ENCODE results near the gene EPS8.
"Not testable (repeated sequence)": the region's sequence is repeated elsewhere in the genome, so short reads cannot be mapped to it uniquely, and the experiment has no call there.

Gene EPS8

DNA sequence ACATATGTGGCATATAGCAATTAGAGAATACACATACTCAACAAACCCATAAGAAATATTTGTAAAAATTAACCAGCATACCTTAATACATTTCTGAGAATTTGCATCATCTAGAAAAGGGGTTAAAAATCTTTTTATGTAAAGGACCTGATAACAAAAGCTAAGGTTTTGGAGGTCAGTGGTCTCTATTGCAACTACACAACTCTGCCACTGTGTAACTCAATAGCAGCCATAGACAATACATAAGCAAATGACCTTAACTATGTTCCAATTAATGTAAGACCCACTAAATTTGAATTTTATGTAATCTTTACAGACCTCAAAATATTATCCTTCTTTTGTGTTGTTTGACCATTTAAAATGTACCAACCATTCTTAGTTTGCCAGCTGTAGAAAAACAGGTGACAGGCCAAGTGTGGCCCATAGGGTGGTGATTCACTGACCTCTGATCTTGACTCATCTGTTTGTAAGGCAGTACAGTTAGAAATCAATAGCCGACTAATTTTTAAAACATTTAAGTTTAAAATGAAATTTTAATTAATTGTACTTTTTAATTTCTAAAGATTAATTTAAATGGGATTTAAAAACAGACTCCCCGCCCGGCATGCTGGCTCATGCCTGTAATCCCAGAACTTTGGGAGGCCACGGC lies 7.4 kb upstream of the EPS8 start:
- no peak for DNase-seq

DNA sequence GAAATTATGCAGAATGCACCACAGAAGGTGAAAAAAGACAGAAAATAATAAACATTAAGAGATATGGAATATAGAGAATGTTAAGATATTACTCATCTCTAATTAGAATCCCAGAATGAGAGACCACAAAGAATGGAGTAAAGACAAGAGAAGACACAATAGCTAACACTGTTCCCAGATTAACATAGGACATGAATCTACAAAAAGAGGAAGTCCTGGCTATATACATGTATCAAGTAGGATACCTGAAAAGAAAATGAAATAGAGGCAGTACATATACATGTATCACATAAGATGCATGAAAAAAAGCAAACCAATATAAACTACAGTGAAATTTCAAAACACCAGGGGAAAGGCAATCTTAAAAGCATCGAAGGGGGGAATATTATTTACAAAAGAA lies 5.6 kb upstream of the EPS8 start:
- DNase-seq, result no peak

DNA sequence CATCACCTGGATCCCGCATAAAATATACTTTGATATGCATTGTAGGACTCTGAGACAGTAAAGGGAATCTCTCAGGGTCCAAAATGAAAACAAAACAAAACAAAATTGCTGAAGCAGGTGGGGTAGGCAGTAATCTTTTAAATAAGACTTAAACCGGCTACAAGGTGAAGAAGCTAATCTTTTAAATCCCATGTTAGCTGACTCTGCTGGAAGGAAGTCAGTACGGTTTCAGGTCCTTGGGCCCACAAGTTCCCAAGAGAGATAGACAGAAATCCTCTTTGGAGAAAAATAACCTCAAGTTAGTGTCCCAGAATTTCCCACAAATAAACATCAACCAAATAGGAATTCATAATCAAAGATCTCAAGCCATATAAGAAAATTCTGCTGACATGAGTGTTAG lies 5.0 kb upstream of the EPS8 start:
- DNase-seq, result no peak

DNA sequence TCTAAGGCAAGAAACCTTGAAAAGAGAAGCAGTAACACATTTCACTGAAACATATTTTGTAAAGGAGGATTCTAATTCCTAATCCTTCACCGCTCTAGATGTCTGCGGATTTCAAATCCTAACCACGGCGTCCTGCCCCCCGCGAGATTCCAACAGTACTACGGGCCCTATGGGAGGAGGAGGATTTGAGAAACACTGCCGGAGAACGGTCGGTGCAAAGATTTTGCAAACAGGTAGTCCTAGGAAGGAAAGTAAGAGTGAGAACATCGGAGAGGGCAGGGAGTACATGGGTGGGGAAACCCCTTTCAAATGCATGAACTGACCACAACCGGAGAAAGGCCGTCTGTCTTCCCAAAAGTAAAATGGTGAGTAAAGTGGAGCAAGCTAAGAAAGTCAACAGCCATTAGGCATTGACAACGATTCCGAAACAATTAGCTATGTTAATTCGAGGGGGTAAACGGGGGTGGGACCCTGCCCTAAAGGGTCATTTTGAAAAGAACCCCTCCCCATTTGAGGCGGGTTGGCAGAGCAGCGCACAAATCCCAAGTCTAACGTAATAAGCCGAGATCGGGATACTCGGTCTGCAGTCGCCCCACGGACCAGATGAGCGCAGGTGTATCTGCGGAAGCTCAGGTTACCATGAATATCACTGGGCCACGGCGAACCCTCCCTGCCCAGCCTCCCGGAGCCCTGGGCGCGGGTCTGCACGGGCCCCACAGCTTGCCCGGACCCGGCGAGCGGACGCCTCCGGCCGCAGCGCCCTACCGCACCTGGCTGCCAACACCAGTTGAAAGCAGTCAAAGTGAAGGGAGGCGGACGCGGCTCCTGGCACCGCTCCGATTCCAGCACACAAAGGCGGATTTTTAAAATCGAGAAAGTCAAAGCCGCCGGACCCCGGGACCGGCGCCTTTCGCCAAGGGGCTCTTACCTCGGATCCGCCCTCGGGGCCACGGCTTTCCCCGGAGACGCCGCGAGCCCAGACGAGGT lies 662 bp downstream of the EPS8 start:
- DNase-seq, result peak; percentile 15

DNA sequence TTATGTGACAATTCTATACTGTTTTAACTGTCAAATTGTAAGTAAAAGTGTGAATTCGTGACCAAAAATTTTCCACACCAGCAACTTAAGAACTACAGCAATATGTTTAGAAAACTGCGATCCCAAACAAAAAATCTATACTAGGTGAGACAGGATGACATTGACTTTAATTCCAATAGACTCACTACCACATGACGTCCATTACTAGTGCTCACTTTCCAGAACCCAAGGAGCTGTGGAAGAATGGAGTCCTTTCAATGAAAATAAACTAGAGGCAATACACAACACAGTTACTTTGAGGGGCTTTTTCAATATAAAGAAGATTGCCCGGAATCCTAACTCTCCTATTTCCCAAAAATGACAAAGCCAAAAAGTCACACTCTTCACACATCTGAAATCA lies 1.4 kb downstream of the EPS8 start:
- no peak for DNase-seq

DNA sequence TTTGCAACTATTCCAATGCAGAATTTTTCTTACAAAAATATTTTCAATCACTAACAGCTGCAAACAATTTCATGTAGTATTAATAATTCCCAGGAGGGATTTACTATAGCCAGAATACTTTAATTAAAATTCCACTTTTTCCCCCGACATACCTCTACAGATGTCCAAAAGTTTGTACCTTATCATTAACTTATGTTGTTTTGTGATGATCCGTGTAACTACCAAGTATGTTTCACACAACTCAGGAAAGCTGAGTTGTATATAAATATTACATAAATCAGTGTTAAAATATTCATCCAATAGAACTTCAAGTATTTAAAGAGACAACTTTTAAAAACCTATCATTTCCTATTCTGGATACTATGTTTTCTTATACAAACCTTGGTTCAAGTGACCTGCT lies 2.4 kb downstream of the EPS8 start:
- no peak for DNase-seq

DNA sequence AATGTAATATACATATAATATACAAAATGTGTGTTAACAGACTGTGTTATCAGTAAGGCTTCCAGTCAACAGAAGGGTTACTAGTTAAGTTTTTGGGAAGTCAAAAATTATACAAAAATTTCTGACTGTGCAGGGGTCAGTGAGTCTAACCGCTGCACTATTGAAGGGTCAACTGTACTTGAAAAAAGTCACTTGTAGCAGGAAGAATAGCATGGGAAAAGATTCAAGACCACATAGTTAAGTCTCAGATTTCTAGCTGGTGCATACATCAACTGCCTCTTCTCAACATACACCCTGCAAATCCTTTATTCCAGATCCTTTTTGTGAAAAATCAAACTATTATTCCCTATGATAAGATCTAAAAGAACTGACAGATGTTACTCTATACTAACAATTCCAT lies 5.9 kb downstream of the EPS8 start:
- no peak for DNase-seq

DNA sequence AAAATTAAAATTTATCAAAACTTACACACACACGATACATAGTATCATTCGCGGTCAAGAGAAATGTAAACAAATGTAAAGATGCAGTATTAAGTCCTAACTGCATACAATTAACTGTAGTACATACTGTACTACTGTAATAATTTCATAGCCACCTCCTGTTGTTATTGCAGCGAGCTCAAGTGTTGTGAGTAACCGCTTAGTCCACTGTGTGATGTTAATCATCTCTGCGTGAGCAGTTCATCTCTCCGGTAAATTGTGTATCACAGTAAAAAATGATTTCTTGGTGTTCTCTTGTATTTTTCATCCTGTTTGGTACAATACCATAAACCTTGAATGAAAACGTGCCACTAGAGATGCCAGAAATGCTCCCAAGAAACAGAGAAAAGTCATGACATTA lies 6.5 kb downstream of the EPS8 start:
- no peak for DNase-seq

DNA sequence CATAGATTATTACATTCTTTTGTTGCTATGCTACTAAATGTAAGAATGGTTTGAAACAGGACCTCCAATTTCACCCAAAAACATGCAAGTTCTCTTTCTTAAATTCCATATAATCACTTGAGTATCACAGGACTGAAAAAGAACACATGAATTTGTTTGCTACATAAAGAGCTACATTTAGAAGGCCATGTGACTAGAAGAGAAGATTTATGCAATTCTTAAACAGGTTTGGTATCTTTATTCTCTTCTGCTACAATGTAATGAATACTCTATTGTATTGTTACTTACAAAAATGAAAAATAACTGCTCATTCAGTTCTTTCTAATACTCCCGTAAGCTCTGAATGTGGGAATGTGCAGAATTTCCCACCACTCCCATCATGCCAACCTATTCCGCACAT lies 9.3 kb downstream of the EPS8 start:
- DNase-seq, result no peak

DNA sequence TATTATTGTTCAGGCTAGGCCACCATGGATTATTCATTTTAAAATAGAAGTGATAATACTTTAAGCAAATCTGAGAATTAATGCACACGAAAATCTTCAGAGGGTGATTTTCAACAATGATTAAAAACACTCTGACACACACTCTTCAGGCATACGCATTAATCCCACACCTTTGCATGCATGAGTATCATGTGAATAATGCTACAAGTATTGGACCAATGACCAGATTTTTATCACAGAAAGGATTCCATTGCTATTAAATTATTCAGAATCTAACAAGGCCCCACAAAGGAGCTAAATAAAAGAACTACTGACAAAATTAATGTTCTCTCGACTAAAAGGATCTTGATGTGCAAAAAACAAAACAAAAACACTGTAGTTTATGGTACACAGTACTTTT lies 11.1 kb downstream of the EPS8 start:
- DNase-seq, result no peak

DNA sequence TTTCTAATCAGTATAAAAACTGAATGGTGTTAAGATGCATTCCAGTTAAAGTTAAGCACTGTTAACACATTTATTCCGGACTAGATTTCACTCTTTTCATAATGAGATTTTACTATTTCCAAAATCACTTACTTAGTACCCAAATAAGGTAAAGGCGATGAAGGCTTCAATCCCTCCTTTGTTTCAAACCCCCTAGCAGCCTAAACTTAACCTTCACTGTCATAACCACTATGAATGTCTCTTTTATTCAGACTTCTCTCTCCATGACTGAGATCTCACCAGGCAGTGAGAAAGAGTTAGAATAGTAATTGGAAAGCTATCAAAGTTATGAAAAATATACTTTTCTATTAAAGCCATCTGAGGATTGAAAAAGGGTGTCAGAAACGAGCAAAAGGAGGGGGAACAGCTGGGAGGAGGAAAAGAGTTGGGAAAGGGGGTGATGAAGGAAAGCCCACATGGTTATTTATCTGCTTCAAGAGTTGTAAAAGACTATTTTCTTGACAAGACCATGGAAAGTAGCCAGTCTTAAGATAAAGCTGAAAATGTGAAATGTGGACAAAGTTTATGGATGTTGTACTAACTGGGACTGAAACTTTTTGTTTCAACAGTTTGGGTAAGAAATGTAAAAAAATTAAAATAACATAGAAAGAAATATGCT lies 11.7 kb downstream of the EPS8 start:
- DNase-seq, result no peak

DNA sequence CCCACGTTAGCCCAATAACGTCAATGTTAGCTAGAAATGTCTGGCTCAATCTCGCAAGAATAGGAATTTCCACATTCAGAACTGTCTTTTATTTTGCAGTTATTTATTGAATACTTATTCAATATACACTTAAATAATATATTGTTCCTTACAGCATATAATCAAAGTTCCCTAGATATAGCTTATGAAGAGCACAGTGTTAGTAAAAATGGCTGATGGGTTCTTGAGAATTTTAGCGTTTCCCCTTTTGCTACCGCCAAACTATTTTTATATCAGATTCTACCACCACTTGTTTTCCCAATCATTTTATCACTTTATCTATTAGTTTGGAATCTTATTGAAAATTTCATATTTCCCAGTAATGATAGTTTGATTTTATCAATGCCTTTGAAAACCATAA lies 12.7 kb downstream of the EPS8 start:
- no peak for DNase-seq

DNA sequence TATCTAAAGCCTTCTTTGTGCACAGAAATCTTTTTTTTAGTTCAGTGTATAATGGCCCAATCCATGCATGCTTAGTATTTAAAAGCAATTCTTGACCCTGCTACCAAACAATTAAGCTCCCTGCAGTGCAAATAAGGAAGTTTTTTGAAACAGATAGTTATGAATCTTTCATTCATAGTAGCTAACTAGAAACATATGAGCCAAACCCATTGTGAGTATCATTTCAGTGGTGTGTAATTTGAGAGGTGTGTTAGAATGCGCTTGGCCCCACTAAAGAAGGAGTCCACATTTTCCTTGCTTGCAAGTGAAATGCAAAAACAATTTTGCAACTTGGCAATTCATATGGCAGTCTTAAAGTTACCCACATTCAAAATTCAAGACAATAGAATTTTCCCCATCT lies 14.4 kb downstream of the EPS8 start:
- no peak for DNase-seq

DNA sequence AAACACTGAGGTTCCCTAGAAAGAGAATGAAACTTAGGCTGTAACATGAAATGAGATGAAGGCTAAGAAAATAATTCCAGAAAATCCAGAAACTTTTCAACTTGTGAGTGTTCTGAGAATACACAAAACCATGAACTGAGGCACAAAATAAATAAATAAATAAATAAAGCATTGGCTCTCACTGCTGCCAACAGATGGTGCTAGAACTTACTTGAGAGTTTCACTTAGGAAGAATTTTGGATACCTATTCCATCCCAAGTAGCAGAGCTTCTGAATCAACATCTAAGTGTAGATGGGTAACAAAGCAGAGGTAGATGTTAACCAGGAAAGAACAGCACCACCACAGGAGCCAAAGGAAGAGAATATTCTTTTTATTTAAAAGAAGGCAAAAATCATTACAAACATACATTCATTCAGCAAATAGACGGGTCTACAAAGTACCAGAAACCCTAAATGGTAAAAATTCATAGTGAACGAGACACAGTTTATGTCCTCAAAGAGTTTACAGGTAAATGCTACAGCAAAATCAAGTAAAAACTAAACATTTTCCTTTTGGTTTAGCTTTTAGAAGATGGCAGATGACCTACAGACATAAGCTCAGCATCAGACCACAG lies 16.7 kb downstream of the EPS8 start:
- DNase-seq, result peak; percentile 16

DNA sequence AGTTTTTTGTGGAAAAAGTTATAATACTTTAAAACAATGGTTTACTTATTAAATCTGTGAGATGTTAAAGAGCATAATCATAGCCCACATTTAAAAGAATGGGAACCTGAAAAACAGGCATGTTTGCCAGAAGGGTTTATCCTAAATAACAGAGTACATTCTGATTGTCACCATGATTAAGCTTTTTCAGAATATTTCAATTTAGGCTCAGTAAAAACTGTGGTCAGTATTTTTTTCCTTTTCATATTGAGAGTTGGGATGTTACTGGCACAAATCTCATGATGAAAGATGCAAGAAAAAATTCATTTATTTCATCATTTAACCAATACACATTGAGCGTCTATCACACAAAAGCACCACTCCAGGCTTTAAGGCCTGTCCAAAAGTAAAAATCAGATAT lies 18.6 kb downstream of the EPS8 start:
- no peak for DNase-seq

DNA sequence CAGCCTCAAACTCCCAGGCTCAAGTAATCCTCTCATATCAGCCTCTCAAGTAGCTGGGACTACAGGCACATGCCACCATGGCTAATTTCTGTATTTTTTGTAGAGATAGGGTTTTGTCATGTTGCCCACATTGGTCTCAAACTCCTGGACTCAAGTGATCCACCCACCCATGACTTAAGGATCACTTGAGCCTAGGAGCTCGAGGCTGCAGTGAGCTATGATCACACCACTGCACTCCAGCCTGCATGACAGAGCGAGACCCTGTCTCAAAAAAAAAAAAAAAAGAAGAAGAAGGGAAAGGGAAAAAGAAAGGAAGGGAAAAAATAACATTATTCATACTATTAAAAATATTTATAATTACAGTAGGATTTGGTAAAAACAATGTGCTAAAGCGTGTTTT lies 19.2 kb downstream of the EPS8 start:
- no peak for DNase-seq

DNA sequence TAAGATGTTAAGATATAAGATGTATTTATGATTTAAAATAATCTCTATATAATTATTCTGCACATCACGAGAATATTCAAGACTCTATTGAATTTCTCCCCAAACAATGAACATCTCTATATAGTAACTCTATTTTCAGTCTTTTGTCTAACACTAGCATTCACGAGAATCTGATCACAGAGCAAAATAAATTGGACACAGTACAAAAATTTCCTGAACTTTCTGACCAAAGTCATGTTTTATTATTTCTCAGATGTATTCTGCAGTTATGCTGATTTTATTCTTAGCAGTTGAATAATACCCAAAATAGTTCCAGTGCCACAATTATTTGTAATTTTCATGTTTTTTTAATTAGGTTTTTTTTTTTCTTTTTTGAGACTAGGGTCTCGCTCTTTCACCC lies 19.6 kb downstream of the EPS8 start:
- no peak for DNase-seq

DNA sequence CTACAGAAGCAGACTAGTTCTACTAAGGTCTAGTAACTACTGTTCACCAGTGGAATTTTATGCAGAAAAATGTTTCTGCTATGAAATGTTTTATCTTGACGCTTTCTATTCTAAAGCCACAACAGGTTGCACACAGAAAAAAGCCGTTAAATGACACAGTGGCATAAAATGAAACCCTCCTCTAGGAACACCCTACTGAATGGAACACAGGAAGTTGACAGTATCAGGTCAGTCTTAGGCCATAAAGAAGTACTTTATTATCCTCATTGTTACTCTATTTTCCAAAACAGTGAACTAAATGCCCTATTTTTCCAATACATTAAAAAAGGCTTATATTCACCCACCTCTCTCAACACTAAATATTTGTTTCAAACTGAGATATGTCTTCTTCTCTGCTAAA lies 21.9 kb downstream of the EPS8 start:
- no peak for DNase-seq

DNA sequence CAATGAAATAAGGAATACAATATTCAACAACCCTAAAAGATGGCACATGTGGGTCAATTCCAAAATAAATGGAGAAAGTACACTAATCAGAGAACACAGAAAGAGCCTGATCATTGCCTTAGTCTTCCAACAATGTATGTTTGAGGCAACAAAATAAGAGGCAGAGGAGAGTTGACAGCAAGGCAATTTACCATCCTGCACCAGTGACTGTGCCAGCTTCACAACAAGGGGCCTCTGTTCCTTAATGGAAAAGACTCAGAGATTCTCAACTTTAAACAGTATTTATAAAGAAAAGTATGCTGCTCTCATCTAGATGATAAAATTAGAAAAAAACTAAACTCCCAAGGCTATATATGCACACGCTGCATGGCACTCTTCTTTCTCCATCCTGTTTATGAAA lies 25.9 kb downstream of the EPS8 start:
- no peak for DNase-seq

DNA sequence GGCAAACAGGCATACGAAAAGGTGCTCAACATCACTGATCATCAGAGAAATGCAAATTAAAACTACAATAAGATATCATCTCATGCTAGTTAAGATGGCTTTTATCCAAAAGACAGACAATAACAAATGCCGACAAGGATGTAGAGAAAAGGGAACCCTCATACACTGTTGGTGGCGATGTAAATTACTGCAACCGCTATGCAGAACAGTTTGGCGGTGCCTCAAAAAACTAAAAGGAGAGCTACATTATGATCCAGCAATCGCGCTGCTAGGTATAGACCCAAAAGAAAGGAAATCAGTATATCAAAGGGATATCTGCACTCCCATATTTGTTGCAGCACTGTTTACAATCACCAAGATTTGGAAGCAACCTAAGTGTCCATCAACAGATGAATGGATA lies 27.0 kb downstream of the EPS8 start:
- DNase-seq, result not testable (repeated sequence)

DNA sequence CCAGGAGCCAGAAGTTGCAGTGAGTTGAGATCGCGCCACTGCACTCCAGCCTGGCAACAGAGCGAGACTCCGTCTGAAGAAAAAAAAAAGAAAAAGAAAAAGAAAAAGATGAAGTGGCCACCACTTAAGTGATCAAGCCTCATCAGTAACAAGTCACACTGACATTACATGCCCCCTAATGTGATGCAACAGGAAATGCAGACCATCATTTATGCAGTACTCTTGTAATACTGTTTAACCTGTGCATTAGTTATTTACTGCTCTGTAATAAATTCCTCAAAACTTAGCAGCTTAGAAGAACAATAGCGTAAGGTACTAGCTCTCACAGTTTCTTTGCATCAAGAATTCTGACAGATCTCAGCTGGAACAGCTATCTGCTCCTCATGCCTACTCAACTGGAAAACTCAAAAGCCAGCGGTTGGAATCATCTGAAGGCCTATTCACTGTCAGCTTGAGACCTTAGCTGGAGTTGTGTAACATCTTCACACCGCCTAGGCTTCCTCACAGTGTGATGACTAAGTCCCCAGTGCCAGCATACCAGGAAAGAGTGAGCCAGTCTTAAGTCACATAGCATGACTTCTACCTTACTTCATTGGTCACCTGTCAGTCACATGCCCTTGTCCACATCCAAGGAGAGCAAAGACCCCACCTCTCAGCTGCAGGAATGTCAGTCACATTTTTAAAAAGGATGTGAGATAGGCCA lies 31.5 kb downstream of the EPS8 start:
- no peak for DNase-seq

DNA sequence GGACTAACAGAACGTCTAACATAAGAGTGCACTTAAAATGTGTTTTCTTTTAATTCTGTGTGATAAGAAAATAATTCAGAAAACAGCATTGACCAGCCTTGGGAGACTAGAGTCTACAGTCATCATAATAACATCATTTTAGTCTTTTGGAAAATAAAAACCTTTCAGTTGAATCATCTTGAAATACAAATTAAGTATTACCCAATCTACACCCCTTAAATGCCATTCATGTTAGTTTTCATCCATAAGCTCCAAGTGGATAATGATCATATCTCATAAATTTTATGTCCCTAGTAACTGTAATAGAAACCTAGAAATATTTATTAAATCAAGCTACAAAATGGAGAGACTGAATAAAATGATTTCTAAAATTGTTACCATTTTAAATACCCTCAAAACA lies 32.4 kb downstream of the EPS8 start:
- DNase-seq, result no peak

DNA sequence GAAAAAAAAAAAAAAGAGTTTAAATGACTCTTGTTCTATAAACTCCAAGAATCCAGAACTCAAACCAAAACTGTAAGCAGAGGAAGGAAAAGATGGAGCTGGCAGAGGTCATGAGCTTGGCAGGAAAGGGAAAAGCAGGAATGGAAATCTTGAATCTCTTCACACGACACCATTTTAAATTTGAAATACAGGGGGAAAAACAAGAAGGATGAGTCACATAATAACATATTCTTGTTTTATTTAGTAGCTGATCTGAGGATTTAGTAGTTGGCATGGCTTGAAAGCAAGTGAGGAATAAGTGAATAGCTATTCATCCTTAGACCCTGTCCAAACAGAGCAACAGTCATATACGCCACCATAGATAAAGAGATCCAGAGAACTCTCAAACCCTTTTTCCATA lies 35.0 kb downstream of the EPS8 start:
- DNase-seq, result no peak

All from CD4-positive, alpha-beta T cell treated with Interleukin-12 subunit alpha and Interleukin-12 subunit beta, for 1 hour (primary cell).